ENCODE measurements around the gene MAP6. TPM values are rescaled to one million over a fixed set of nuclear protein-coding genes. Genes with fewer than 3 reads are reported as not detected.

MAP6 gene
- total and polyA plus RNA-seq, 2 of the 13 experiments (the other 11 are each of a cell fraction or from before 2014, with no cell fraction given): 0.04 TPM; not detected in 1

DNA sequence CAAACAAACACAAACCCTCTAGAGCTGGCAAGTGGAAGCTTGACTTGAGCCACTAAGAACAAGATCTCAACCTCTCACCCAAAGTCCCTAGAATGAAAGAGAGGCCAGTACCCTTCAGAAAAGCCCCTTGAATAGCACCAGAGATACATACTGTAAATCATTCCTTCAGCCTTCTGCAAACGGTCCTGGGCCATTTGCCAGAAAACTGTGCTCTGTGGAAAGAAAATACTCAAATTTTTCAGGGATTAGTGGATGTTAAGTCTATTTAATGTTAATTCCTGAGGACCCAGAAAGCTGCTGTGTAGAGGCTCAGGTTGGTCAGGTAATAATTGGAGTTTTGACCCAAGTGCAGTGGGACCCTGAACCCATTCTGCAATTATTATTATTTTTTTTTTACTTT is 89.9 kb downstream of the MAP6 start:
- no peak overlapping the region for H3K27ac ChIP-seq (ENCODE audit: extremely low read length, insufficient read depth, low read length)
- CTCF ChIA-PET (ENCODE audit: low intra/inter-chr PET ratio, low total read pairs): interaction anchor here (1.7 kb wide), 1 partner anchor 32 kb away, joined by 16 read pairs; no protein-coding TSS in a partner anchor
- DNase-seq (ENCODE audit: low spot score) (no peak), FAIRE-seq (no peak), ATAC-seq (no peak)
- no peak overlapping the region for H3K4me2 ChIP-seq (ENCODE audit: low read depth, low read length)
- H2AFZ ChIP-seq (ENCODE audit: low read length): no peak overlapping the region
- no peak overlapping the region for H3K9ac ChIP-seq (ENCODE audit: insufficient read depth, low read depth, low read length)
- H3K9me3 ChIP-seq (ENCODE audit: low read length): no peaks in the 10 kb centered on the region
- no peaks in the 10 kb centered on the region for H3K36me3 ChIP-seq (replicated peaks in 1 of 2; ENCODE audit: control insufficient read depth in 1 of 2, insufficient read depth in 2 of 2, low read length in 2 of 2)
- H4K20me1 ChIP-seq (ENCODE audit: insufficient read depth, low read length): no peaks in the 10 kb centered on the region
- in situ Hi-C loops (cut with HindIII; ENCODE audit: extremely low pct_ligation_motif_present, low pct_unique_long_range_greater_than_20kb): loop anchor here (5.0 kb wide), 1 partner anchor 37 kb away; no protein-coding TSS in a partner anchor
- peaks cover 0 to 10% of the 10 kb centered on the region in 2 experiments; a peak in 2 of 5 replicates for H3K27me3 ChIP-seq (ENCODE audit: control insufficient read depth in 1 of 2, insufficient read depth in 2 of 2, low read length in 2 of 2)
- TF ChIP-seq SMAD9 (CRISPR knock-in tag; IDR thresholded peaks at IDR 0.05) (no peak), KLF16 (CRISPR knock-in tag; IDR thresholded peaks at IDR 0.05) (no peak), CC2D1A (CRISPR knock-in tag; IDR thresholded peaks at IDR 0.05) (no peak), ZNF580 (CRISPR knock-in tag; IDR thresholded peaks at IDR 0.05; ENCODE audit: borderline replicate concordance, low read depth) (no peak)
- no TSS peak for BruUV-seq (replicated peaks)
- WGBS (ENCODE audit: low lambda C conversion rate): 0% methylated on average over 1 of the region's 1 CpG
- H3K4me1 ChIP-seq (ENCODE audit: insufficient read depth, low read length): peaks cover 8% of the 10 kb centered on the region
- intact Hi-C loops (cut with micrococcal nuclease; ENCODE audit: unreplicated experiment): no loop called here
- POLR2A ChIA-PET: no interaction called here
- no peaks in the 10 kb centered on the region for H3K79me2 ChIP-seq (ENCODE audit: insufficient read depth, low read length)
- H3K4me3 ChIP-seq (replicated peaks in 1 of 3; ENCODE audit: insufficient read depth in 1 of 3, low read depth in 2 of 3, low read length in 3 of 3): no peak overlapping the region

GRCh38 chr11:75577207-75577606 is 91.6 kb downstream of the MAP6 start:
- FAIRE-seq: no peak

More at GRCh38 chr11:75577207-75577606, 91.6 kb downstream of the MAP6 start:
- in situ Hi-C loops (cut with HindIII; ENCODE audit: extremely low pct_ligation_motif_present, low pct_unique_long_range_greater_than_20kb) (loop anchor here (5.0 kb wide), 1 partner anchor 35 kb away; no protein-coding TSS in a partner anchor), intact Hi-C loops (cut with micrococcal nuclease; ENCODE audit: unreplicated experiment) (loop anchor here (1.0 kb wide), 1 partner anchor 30 kb away; no protein-coding TSS in a partner anchor)
- Histone ChIP-seq H3K36me3 (replicated peaks in 1 of 2; ENCODE audit: control insufficient read depth in 1 of 2, insufficient read depth in 2 of 2, low read length in 2 of 2) (peaks cover 1 to 3% of the 10 kb centered on the region in 2 experiments; a peak in 2 of 5 replicates), H3K4me2 (ENCODE audit: low read depth, low read length) (no peak overlapping the region), H3K9ac (ENCODE audit: insufficient read depth, low read depth, low read length) (no peak overlapping the region), H2AFZ (ENCODE audit: low read length) (no peak overlapping the region), H3K27me3 (ENCODE audit: control insufficient read depth in 1 of 2, insufficient read depth in 2 of 2, low read length in 2 of 2) (peaks cover 0 to 4% of the 10 kb centered on the region in 2 experiments; a peak in 1 of 5 replicates), H3K79me2 (ENCODE audit: insufficient read depth, low read length) (no peaks in the 10 kb centered on the region), H3K9me3 (ENCODE audit: low read length) (no peaks in the 10 kb centered on the region), H3K27ac (ENCODE audit: extremely low read length, insufficient read depth, low read length) (no peak overlapping the region), H3K4me1 (ENCODE audit: insufficient read depth, low read length) (peaks cover 7% of the 10 kb centered on the region; the same call in 1 of the 2 replicates), H4K20me1 (ENCODE audit: insufficient read depth, low read length) (no peaks in the 10 kb centered on the region), H3K4me3 (replicated peaks in 1 of 3; ENCODE audit: insufficient read depth in 1 of 3, low read depth in 2 of 3, low read length in 3 of 3) (no peak overlapping the region)
- TF ChIP-seq, protein P1, sequence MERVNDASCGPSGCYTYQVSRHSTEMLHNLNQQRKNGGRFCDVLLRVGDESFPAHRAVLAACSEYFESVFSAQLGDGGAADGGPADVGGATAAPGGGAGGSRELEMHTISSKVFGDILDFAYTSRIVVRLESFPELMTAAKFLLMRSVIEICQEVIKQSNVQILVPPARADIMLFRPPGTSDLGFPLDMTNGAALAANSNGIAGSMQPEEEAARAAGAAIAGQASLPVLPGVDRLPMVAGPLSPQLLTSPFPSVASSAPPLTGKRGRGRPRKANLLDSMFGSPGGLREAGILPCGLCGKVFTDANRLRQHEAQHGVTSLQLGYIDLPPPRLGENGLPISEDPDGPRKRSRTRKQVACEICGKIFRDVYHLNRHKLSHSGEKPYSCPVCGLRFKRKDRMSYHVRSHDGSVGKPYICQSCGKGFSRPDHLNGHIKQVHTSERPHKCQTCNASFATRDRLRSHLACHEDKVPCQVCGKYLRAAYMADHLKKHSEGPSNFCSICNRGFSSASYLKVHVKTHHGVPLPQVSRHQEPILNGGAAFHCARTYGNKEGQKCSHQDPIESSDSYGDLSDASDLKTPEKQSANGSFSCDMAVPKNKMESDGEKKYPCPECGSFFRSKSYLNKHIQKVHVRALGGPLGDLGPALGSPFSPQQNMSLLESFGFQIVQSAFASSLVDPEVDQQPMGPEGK (CRISPR knock-in tag; IDR thresholded peaks at IDR 0.05): peak; percentile 85
- no peak for TF ChIP-seq REL (CRISPR knock-in tag; conservative IDR thresholded peaks at IDR 0.05)
- peak; percentile 18; the same call in 1 of the 2 replicates for TF ChIP-seq STAG1 (CRISPR knock-in tag; IDR thresholded peaks at IDR 0.05)
- TF ChIP-seq RFXAP (CRISPR knock-in tag; IDR thresholded peaks at IDR 0.05; ENCODE audit: borderline replicate concordance): no peak
- TF ChIP-seq SMC3 (IDR thresholded peaks at IDR 0.05; ENCODE audit: low read length): peak; percentile 26; the same call in 1 of the 2 replicates
- TF ChIP-seq MTA1 (CRISPR knock-in tag; IDR thresholded peaks at IDR 0.05; ENCODE audit: borderline replicate concordance): no peak
- no peak for TF ChIP-seq JUND (CRISPR knock-in tag; IDR thresholded peaks at IDR 0.05)
- peak; percentile 65 for TF ChIP-seq CTCF (CRISPR knock-in tag; IDR thresholded peaks at IDR 0.05)
- no peak for TF ChIP-seq CCDC6 (CRISPR knock-in tag; IDR thresholded peaks at IDR 0.05)
- TF ChIP-seq ZNF546 (CRISPR knock-in tag; conservative IDR thresholded peaks at IDR 0.05): no peak
- POLR2A ChIA-PET: interaction anchor here (1.0 to 1.9 kb wide), 2 partner anchors 11 to 15 kb away, joined by 3 to 5 read pairs; partner anchors contain the start of gene SERPINH1
- ATAC-seq (peak; percentile 32), DNase-seq (ENCODE audit: low spot score) (no peak)
- no TSS peak for BruUV-seq (replicated peaks)
- 5% methylated on average over 10 of the region's 10 CpGs for WGBS (ENCODE audit: low lambda C conversion rate)
- CTCF ChIA-PET (ENCODE audit: low intra/inter-chr PET ratio, low total read pairs): interaction anchor here (1.7 to 2.8 kb wide), 2 partner anchors 30 kb away, joined by 13 to 16 read pairs; no protein-coding TSS in a partner anchor
